GM18505 (cell line): Measurements from ENCODE around the gene UHRF1.

Experiments used
- ATAC-seq: cut with Tn5 transposase; IDR thresholded peaks from one replicate; pipeline ENCODE4 v1.9.1; 2021; ENCODE audit not compliant: unreplicated experiment
- POLR2A ChIP-seq: IDR thresholded peaks from 4 replicates; pipeline ENCODE4 v1.6.1; 2011; ENCODE audit warnings: borderline replicate concordance; ENCODE audit not compliant: insufficient read depth, insufficient read length; ENCODE audit errors: extremely low read depth

Gene UHRF1

DNA sequence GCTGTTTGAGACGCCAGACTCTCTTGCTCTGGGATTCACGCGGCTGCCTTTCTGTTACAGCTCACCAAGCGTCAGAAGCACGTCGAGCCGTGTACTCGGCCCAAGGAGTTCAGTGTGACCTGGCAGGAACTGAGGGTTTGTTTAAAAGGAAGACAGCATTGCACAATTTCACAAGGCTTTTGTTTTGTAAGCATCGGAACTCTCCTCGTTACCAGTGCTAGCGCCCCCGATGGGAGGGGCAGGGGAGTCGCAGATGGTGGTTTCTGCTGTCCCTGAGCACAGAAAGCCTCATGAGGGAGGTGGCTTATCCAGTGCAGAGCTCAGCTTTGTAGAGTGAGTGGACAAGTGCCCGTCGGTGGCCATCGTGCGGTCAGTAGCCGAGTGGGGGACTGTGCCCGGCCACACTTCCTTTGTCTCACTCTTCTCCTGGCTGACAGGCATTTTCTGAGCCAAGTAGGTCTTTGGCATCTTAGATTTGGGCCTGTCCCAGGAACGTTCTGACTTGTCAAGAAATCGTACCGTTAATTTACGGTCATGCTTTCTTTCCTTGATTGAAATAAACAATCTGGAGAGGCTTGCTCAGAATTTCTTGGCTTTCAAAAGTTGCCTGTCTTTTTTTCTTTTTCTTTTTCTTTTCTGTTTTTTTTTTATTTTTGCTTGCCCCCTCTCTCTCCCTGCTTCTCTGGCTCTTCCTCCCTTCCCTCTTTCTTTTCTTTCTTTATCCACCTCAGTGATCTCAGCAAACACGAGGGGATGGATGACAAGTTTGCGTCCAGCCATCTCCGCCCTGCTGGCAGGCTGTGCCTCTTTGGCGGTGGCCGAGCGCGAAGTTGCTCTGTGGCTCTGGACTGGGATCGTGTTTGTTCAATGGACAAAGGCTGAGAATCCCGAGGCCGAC lies 67.3 kb downstream of the UHRF1 start:
- TF ChIP-seq POLR2A = no peak
- no peak for ATAC-seq

- no peak for TF ChIP-seq POLR2A
- ATAC-seq = no peak
These were observed 68.2 kb downstream of the UHRF1 start for GRCh38 chr19:4977299-4978174.

GRCh38 chr19:4979211-4979807 lies 70.0 kb downstream of the UHRF1 start:
- TF ChIP-seq POLR2A = no peak
- no peak for ATAC-seq

GRCh38 chr19:4980067-4980466 lies 70.8 kb downstream of the UHRF1 start:
- ATAC-seq = no peak
- no peak for TF ChIP-seq POLR2A

GRCh38 chr19:4980838-4981680 lies 71.8 kb downstream of the UHRF1 start:
- ATAC-seq = no peak
- TF ChIP-seq POLR2A = no peak

DNA sequence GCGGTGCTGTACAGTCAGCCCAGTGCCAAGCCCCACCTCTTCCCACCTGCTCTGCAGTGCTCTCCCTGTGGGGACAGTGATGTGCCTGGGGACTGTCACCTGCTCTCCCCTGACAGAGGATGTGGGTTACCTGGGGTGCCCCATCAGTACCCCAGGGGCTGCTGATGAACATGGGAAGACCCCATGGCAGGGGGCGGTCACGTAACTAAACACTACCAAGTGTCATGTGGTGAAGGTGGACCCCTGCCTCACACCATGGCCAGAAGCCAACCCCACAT lies 72.3 kb downstream of the UHRF1 start:
- TF ChIP-seq POLR2A = no peak
- no peak for ATAC-seq

DNA sequence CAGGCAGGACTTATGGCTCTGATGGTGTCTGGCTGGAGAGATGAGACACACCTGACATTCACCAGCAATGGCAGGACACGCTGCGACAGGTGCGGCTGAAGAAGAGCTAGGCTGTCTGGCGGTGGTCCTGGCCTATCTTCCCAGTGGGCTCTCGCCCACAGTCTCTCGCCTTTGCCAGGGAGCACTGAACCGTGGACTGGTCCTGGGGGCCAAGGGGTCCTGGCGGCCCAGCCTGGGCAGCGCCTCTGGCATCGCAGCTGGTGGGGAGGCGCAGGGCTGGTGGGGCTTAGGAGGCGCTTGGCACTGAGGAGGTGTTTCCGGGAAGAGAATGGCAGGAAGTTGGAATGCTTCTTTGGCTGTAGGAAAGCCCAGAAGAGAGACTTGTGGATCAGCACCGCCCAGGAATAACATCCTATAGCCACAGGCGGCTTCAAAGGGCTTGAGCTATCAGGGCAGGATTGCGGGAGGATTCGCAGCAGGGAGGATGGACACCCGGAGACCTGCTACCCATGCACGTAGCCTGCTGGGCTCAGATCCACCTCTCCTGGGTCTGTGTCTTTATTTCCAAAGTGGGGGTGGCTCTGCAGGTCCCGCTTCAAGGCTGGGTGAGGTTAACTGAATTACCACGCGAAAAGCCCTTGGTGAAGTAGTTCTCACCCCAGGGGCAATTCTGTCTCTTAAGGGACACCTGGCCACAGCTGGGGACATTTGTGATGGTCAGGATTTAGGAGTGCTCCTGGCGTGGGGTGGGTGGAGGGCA lies 74.2 kb downstream of the UHRF1 start:
- no peak for ATAC-seq
- TF ChIP-seq POLR2A = no peak

GRCh38 chr19:4984106-4984380 lies 74.7 kb downstream of the UHRF1 start:
- ATAC-seq = no peak
- TF ChIP-seq POLR2A = no peak

GRCh38 chr19:4984438-4984990 lies 75.2 kb downstream of the UHRF1 start:
- no peak for ATAC-seq
- TF ChIP-seq POLR2A = no peak

DNA sequence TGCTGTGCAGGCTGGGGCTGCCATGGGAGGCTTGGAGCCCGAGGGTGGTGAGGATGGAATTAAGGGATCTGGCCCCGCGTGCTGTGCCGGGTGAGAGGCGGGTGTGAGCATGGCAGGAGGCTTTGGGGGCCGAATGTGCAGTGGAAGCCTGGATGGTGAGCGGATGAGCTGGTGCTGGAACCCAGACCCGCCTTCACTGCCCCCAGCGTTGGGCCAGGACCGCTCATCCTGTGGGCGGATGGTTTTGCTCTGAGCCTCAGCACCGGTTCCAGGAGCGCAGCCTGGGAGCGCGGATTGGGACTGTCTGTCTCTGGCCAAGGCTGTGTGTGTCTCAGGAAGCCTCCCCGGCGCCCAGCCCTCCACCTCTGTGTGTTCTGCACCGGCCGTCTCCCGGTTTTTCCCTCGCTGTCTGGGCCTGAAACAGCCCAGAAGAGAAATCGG lies 76.3 kb downstream of the UHRF1 start:
- ATAC-seq = no peak
- TF ChIP-seq POLR2A = no peak

DNA sequence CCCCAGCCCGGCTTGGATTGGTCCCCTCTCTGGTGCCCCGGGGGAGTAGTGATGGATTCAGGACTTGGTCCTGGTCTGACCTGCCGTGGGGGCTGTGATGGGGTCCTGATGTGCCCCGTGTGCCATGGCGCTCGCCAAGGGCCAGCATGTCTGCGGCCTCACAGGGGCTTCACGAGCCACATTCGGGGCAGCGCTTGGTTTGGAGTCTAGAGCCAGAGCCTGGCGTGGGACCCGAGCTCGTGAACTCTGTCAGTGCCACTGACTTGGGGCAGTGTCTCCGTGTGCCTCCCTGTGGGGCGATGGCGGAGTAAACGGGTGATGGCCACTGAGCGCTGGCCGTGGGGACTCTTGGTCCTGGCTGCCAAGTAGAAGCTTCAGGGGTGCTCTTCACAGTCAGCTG lies 76.8 kb downstream of the UHRF1 start:
- TF ChIP-seq POLR2A = no peak
- ATAC-seq = no peak

DNA sequence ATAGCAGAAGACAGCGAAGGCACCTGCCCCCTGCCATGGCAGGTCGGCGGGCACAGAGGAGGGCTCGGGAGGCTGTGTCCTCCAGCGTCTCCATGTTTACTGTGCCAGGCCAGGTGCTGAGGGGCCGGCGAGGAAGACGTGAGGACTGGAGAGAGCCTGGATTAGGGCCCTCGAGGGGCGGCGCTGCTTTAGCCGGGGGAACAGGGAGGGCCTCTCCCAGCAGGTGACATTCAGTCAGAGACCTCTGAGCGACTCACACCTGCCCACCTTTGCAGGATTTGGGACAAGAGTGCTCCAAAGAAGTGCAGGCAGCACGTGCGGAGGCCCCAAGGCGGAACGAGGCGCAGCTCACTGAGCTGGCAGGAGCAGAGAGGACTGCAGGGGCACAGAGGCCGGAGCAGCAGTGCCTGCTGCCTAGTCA lies 77.2 kb downstream of the UHRF1 start:
- no peak for ATAC-seq
- TF ChIP-seq POLR2A = no peak
